M059J (cell line): ENCODE measurements around the gene SLC8A1. TPM values are rescaled to one million over a fixed set of nuclear protein-coding genes. Genes with fewer than 3 reads are reported as not detected.
A peak's percentile ranks its signal among the peaks of the same experiment; 100 is the strongest.

Source experiments
- DNase-seq: peaks from one replicate; pipeline ENCODE4 v3.0.0-alpha.2; 2012; ENCODE audit warnings: low read depth
- total RNA-seq: library from RNA; depleted of rRNA; stranded (reverse); fragments of >200 nt; shearing (Covaris generic); gene quantifications from 2 replicates; pipeline ENCODE4 v1.2.3, GENCODE V29; 2014

Gene SLC8A1
- total RNA-seq, 1 experiment from 2014 or later = 1.9 TPM

DNA sequence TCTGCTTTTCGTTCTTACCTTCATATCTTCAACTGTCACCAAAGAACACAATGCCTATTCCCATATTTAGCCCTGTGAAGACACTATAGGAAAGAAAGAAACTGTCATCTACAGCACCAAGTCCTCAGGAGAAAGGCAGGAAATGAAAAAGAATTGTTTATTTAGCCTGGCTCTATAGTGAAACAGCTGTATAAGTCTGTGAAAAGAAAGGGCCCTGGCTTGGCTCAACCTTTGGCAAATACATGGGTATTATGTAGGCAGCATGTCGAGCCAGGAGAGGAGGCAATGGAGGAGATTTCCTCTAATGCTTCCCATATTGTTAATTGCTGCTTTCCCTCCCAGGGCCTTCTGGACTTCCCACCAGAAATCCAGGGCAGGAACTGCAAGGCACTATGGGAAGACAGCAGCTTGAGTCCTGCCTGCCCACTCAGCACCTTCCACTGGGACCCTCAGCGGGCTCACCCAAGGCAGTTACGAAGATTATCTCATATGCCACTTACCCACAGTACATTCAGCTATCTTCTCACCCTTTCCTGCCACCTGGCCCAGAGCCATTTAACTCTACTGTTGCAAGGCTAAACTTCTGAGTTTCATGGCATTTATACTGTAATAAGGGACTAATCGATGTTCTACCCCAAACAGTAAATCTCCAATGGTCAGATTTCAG, 30.1 kb downstream of the SLC8A1 start:
- no peak for DNase-seq

DNA sequence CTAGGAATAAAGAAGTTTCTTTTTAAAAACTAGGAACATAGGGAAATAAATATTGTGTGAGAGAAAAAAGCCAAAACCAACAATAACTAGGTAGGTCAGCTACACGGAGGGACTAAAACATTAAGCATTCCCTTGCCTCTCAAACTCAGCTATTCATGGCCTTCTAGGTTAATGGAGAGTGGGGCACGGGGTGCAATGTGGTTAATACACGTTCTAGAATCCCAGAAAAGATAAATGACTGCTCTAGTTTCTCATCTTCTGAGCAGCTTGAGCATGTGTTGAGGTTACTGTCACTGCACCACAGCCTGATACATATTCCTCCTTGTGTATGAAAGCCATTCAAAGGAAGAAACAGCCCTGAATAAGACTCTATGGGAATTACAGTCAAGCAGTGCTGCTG, 31.4 kb downstream of the SLC8A1 start:
- no peak for DNase-seq

DNA sequence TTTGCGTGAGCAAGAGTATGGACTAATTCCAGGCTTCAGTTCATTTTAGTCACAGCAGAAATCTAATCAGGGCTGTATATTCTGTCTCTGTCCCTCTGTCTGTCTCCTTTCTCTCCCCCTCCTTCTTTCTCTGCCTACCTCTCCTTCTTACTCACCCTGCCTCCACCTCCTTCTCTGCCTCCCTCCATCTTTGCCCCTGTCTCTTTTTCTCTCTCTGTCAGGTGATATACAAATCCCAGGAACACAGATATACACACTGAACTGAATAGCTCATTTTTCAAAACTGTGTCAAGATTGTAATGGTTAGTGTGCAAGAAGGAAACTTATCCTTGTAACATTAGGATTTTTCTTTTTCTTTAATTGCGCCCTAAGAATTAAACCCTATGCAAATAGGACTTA, 32.5 kb downstream of the SLC8A1 start:
- DNase-seq = no peak

DNA sequence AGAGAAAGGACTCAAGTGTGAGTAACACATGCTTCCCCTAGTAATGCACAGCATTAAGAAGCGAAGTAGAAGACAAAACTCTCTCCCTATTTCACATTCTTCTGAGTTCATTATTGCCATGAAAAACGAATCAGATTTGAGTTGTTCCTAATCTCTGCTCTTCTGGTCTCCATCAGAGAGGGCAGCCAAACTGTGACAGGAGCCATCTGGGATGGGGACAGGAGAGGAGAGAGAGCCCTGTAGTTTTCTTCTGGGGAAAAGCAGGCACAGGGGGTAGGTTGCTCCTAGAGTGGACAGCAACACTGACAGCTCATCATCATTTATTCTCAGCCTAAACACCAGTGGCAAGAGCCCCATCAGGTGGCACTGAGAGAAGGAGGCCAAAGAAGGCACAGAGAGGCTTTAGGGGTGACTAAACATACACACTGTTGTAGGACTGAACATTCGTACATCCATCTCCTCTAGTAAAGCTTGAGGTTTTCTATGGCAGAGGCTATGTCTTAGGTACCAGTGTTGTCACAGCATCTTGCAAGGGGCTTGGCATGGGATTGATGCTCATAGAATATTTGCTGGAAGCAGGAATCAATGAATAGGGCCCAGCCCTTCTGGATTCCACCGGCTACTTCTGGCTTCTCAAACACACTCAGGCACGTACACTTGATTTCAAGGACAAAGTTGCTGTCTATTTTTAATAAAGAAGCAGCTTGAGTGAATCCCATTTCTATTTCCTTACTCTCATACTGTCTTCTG, 33.1 kb downstream of the SLC8A1 start:
- no peak for DNase-seq

DNA sequence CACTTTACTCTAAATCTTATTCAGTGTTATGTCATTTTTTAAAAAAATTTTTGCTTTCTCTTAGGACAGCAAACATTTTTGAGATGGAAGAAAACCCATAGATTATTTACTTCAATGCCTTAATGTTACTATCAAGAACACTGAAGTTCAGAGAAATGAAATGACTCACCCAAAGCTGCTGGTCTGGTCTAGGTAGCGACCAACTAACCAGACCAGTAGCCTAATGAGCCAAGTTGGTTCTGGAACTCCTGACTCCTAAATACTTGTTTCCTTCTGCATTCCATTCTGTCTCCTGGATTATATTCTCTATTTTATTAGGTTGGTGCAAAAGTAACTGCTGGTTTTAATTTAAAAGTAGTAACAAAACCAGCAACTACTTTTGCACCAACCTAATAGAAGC, 35.4 kb downstream of the SLC8A1 start:
- peak; percentile 32 for DNase-seq

DNA sequence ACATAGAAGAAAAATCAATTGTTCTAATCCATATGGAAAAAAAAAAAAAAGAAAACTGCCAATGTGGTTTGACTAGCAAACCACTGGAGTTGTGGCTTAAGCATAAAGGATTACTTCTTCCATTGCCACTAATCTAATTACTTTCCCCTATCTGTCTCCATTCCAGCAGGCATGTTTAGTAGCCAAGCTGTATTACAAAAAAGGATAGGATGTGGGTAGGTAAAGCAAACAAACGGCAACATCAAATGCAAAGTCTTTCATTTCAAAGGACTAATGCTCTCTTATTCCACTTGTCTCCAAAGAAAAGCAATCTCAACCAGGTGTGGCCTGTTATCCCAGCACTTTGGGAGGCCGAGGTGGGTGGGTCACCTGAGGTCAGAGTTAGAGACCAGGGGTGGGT, 36.5 kb downstream of the SLC8A1 start:
- DNase-seq = no peak

DNA sequence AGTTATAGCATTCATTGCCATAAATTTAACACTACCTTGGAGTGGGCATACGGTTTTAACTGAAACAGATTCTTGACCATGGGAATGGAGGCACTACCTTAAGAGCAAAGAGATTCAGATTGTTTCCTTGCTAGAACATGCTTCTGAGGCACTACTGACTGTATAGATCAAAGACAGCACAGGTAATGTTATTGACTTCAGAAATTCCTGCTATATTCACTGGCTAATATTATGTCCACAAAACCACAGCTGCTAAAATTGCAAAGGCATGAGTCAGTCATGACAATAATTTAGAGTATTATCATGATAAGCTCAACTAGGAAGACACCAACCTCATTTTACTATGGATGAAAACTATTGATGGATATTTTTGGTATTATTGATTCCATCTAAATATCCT, 39.4 kb downstream of the SLC8A1 start:
- DNase-seq = peak; percentile 58

DNA sequence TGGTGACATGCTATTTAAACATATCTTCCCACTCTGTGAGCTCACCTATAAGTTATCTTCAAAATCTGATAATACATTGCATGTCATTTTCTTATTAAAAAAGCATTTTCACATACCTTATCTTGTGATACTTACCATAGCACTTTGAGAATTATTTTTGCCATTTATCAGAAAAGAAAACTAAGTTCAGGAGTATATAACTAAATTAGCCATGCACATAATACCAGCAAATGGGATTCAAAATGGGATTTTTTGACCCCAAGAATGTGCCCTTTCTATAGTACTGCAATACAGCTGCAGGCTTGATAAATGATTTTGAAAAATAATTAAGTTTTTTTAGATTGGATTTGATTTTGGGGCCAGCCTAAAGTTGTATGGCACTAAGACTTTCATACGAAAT, 41.2 kb downstream of the SLC8A1 start:
- no peak for DNase-seq

DNA sequence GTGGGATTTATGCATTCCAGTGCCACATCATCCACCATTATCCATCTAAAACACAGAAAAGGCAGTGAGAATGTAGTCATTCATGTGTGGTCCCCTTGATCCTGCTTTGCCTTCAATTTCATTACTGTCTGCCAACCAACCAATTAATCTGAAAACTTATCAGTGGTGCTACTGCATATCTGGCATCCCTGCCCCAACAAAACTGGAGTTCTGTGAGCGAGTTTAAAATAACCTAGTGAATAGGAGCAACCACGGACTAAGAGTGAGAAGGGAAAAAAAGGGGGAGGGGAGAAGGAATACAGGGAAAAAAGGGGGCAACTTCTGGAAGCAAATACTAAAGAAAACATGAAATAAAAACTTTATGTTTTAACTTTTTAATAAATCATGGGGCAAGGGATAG, 42.2 kb downstream of the SLC8A1 start:
- DNase-seq = no peak

DNA sequence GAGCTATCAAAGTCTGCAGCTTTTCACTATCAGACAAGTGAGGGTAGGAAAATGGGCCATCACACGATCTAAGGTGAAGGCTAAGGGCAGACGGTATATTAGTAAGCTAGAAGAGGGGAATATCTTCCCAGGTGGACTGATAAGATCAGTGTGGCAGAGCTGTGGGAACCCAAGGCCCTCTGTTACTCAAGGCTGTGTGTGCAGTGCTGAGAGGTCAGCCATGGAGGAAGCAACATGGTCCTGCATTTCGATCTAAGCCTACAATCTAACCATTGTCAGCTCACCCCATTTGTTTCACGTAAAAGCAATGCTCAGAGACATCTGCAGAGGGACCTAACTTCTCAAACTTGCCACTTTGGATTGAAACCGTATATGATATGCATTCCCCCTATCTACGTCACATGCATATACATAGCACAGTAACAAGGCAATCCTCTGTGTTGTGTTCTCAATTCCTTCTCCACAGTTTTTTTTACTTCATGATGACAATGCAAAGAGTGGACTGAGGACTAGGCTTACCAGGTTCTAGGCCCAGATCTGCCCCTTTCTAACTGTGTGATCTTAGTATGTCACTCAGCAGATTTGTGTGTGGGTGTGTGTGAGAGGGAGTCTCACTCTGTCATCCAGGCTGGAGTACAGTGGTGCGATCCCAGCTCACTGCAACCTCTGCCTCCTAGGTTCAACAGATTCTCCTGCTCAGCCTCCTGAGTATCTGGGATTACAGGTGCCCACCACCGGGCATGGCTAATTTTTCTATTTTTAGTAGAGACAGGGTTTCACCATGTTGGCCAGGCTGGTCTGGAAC, 45.2 kb downstream of the SLC8A1 start:
- DNase-seq = no peak

DNA sequence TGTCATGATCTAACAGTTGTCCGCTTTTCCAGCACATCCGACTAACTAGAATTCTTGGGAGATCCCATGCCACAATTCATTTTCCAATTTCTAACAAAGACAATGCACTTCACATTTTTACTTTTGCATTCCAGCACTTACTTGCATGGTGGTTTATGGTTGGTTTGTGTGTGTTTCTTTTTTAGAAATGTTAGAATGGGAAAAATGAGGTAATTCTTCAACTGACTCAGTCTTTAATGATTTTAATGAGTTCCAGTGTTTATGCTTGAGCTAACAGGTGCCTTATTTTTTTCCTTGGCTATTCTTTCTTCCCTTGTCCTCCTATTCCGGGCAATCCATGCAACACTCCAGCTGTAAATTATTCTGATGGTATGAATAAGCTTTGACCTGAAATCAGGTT, 46.4 kb downstream of the SLC8A1 start:
- peak; percentile 76 for DNase-seq

DNA sequence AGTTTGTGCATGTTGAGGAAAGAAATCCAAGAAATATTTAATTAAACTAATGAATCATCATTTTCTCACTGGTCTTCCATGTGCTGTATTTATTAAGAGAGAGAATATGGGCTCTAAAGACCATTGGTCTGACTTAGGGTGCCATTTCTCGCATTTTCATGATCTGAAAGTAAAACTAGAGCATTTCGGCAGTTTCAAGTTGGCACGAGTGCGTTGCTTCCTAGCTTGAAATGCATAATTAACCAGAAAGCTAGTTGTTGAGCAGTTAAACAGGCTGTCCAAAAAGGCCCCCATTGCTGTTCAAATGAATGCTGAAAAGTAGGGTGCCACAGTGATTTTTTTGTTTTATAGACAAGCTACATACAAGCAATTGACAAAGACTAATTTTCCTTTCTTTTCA, 47.4 kb downstream of the SLC8A1 start:
- DNase-seq = no peak

DNA sequence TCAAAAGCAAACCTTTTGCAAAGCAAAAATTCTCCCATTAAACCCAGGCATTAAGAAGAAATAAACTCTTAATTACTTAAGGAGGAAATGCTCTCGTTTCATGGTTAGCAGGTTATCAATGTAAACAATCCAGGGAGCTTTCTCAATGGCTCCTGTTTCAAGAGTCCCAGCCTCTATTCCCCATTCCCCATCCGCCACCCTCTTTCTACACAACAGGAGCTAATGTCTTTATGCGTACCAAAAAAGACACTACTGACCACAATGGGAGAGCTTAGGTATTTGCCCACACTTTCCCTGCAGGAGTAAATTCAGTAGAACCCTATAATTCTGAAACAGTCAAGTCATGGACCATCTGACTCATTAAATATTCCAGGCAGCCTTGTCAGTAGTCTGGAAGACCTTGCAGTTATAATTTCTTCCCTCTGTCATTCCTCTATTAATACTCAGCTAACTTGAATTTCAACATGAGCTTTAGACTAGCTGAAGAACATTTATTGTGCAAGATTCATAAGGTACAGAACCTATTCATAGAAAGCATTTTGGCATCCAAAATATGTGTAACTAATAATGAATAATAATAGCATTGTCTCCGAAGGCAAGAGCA, 48.6 kb downstream of the SLC8A1 start:
- DNase-seq = peak; percentile 78

DNA sequence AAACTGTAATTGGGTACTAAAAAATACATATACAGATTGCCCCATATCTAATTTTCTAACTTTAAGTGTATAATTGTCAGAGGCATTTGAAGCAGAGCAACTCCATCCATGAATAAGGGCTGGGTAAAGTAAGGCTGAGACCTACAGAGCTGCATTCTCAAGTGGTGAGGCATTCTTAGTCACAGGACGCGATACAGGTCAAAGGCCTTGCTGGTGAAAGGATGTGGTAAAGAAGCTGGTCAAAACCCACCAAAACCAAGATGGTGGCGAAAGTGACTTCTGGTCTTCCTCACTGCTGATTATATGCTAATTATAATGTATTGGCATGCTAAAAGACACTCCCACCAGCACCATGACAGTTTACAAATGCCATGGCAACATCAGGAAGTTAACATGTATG, 50.0 kb downstream of the SLC8A1 start:
- DNase-seq = peak; percentile 96

DNA sequence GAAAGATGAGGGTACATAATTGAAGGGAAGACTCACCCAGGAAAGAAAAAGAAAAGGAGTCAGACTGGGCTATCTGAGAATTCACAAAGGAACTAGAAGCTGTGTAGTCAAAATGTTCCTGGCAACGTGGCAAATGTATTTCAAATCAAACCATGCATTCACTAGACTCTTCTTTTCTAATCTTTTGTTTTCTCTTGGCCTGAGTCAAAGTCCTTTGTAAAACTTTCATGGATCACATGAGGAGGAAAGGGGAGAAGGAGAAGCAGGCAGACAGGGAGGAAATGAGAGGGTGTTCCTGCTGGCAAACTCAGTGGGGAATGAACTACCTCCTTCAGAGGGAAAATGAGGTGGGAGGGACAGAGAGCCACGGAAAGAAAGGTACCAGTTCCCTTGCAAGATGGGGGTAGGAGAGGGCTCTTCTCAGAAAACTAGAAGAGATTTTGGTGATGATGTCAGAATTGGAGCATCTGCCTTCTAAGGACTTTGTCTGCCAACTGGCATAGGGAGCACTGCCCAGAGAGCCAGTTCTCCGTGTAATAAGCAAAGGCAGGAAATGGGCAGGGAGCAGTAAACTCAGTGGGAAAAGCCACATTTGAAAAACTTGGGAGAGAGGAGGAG, 51.4 kb downstream of the SLC8A1 start:
- peak; percentile 55 for DNase-seq

DNA sequence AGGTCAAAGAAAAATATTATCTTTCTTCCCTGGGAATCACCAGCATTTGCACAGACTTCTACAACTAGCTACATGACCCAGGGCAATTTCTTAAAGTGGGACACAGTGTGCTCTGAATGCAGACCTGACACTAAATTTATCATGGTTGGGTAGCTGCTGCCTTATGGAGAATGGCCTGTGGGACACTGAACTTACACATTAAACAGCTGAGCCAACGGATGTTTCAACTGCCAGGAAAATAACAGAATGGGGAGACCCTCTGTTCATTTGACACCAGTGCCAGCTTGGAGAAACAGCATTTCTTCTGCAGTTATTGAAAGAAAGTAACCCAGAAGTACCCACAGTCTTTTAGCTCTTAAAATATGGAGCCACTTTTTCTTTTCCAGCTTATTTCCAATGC, 54.1 kb downstream of the SLC8A1 start:
- DNase-seq = no peak

DNA sequence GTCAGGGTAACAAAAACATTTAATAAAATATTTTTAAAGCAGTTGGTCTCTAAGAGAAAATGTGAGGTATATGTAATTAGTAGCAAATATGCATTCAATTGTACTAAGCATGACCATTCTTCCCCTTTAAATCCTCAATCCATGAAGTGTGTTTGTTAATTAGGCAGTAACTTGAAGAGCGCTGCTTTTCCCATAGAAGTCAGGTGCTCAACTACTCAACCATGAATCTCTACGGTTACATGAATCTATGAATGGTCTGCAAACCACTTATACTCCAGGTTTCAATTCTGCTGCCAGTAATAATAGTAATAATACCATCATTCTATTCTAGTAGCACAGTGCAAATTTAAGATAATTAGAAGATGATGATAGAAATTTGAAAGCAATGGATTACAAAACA, 55.8 kb downstream of the SLC8A1 start:
- DNase-seq = no peak

DNA sequence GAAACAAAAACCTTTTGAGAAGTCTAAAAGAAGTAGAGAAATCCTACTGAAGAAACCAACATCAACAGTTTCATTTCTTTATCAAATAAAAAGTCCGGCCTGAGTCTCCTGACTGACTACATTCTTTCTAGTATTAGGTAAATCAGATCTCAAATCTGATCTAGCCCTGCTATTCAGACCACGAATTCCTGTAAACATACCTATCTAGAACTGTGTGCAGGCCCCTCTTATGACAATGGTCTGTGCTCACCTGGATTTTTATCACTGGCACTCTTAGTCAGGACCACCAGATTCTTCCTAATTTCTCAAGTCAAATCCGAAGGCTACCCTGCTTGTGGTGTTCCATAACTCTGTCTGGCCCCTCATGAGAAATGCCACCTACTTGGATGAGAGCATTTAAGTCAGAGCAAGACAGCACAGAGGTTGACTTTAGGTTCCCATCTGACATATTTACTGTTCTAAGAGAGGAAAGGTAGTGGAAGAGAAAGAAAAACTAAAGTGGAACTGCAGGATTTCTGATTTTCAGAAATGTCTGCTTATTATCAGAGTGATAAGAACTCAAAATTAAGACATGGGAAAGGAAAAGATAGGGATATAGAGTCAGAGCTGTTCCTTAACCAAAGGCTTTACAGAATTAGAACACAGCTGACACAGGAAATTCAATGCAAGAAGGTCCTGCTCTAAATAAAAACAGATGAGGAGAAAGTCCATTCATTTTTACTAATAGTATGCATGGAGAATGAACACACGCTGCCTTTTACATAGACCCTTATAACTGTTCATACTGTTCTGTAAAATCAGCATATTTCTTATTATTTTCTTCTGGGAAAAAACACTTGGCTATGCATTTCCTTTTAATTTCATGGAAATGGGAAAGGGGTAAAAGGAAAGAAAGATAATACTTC, 56.5 kb downstream of the SLC8A1 start:
- DNase-seq = peak; percentile 25

DNA sequence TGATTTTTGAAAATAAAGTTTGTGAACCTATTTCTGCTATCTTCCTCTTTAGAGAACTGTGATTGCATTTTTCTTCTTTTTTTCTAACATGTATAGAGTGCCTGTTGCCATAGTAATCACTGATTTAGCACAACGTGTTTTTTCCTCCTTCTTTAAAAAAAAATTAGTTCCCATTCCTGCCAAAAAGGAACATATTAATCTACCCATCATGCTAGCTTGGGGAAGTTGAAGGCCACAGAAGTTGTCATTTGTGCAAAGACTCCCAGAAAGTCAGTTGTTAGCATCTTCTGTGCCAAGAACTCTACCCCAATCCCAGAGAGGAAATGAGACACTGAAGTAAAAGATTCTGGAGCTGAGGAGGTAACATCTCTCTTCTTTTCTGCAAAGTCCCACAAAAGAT, 57.3 kb downstream of the SLC8A1 start:
- no peak for DNase-seq

DNA sequence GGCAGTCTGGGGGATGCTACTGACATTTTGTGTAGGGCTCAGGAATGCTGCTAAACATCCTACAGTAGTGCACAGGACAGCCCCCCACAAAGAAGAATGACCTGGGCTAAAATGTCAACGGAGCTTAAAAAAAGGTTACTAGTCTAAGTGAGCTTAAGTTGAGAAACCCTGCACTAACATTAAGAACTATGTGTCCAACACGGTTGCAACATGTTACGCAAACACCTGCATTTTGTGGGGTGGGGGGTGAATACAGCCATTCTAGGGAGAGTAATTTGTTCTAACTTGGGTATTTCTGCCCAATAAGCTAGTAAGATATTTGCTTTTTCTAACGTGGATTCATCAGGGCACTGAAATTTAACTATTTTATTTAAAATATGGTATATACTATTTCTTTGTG, 57.9 kb downstream of the SLC8A1 start:
- DNase-seq = no peak

DNA sequence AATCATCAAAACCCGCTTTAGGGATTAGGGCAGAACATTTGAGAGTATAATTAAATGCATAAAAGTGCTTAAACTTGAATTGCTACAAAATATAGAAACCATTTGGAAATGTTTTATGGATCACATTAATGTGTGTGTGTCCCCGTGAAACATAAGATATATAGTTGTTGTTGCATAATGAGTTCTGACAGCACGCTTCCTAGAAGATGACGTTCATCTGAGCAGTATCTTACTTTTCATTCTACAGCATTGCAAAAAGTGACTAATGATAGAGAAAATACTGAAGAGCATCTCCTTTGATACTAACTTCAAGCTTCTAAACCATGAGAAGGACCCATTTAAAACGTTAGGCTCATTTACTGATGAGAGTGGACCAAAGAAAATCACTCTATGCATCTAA, 63.7 kb downstream of the SLC8A1 start:
- no peak for DNase-seq
